ENCODE measurements around the gene USP25. TPM values are rescaled to one million over a fixed set of nuclear protein-coding genes. Genes with fewer than 3 reads are reported as not detected.

The USP25 gene
- total RNA-seq, 6 experiments from 2014 or later: 14.7 to 22.7 (median 18.7) TPM

DNA sequence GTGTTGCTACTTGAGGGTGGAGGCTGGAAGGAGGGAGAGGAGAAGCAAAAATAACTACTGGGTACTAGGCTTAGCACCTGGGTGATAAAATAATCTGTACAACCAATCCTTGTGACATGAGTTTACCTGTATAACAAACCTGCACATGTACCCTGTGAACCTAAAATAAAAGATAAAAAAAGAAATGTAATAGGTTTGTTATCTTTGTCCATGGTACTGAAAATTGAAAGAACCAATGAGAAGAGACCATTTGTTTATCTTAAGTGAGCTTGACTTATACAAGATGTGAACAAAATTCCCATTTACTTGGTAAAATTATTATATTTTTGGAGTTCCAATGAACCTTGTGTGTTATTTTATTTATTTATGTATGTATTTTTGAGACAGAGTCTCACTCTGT is 11.1 kb upstream of the USP25 start:
- DNase-seq: no peak
- Histone ChIP-seq H3K27me3 (no peaks in the 10 kb centered on the region), H3K9me3 (peaks cover 0 to under 1% (median 0%) of the 10 kb centered on the region in 4 donors), H3K27ac (no peak overlapping the region), H3K4me3 (no peak overlapping the region), H3K4me1 (peaks cover 0 to 4% (median 0%) of the 10 kb centered on the region in 4 donors), H3K36me3 (no peaks in the 10 kb centered on the region)
- intact Hi-C loops (cut with DNase I): no loop called here
- TF ChIP-seq POLR2A (IDR thresholded peaks at IDR 0.05): no peak
- TF ChIP-seq, protein P1, sequence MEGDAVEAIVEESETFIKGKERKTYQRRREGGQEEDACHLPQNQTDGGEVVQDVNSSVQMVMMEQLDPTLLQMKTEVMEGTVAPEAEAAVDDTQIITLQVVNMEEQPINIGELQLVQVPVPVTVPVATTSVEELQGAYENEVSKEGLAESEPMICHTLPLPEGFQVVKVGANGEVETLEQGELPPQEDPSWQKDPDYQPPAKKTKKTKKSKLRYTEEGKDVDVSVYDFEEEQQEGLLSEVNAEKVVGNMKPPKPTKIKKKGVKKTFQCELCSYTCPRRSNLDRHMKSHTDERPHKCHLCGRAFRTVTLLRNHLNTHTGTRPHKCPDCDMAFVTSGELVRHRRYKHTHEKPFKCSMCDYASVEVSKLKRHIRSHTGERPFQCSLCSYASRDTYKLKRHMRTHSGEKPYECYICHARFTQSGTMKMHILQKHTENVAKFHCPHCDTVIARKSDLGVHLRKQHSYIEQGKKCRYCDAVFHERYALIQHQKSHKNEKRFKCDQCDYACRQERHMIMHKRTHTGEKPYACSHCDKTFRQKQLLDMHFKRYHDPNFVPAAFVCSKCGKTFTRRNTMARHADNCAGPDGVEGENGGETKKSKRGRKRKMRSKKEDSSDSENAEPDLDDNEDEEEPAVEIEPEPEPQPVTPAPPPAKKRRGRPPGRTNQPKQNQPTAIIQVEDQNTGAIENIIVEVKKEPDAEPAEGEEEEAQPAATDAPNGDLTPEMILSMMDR (IDR thresholded peaks at IDR 0.05): no peak
- ATAC-seq: no peak

DNA sequence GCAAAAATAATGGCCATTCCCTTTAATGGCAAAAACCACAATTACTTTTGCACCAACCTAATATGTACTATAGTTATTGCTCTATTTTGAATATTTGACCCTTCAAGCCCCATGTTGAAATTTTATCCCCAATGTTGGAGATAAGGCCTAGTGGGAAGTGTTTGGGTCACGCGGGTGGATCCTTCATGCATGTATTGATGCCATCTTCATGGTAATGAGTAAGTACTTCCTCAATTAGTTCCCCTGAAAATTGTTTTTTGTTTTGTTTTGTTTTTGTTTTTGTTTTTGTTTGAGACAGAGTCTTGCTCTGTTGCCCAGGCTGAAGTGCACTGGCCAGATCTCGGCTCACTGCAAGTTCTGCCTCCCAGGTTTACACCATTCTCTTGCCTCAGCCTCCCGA is 9.8 kb upstream of the USP25 start:
- 94% methylated on average over 4 of the region's 4 CpGs for WGBS (ENCODE audit: insufficient coverage, low coverage, low lambda C conversion rate, missing lambda C conversion rate)

DNA sequence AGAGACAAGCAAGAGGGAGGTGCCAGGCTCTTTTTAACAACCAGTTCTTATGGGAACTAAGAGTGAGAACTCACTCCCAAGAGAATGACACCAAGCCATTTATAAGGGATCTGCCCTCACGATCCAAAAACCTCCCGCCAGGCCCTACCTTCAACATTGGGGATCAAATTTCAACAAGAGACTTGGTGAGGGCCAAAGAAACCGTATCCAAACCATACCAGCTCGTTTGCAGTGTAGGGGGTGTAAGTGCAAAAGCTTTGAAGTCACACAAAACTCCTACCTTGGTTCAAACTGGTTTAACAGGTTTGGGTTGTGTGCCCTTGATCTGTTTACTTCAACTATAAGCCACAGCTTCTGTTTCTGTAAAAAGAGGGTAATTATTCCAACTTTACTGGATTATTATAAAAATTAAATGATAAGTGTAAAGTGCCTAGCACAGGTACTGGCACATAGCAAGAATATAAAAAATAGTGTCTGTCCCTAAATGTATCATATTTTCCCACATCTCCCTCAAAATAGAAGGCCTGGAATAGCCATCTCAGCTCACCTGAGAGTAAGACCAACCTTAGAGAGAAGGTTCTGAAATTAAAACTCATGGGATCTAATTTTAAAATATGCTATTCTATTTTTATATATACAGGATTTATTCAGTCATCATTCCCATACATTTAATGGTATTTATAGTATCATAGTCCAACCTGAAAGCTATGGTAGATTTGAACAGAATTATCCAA is 7.0 kb upstream of the USP25 start:
- no peak overlapping the region for H3K27ac ChIP-seq
- no peak for DNase-seq
- WGBS (ENCODE audit: insufficient coverage, low coverage, low lambda C conversion rate, missing lambda C conversion rate): 59% methylated on average over 4 of the region's 4 CpGs

More for the DNA sequence above, 9.8 kb upstream of the USP25 start:
- no peaks in the 10 kb centered on the region for H3K27me3 ChIP-seq
- intact Hi-C loops (cut with DNase I): no loop called here
- no peak for TF ChIP-seq POLR2A (IDR thresholded peaks at IDR 0.05)
- TF ChIP-seq, protein P1 (IDR thresholded peaks at IDR 0.05): no peak
- no peak for ATAC-seq
- H3K4me1 ChIP-seq: no peaks in the 10 kb centered on the region
- no peak overlapping the region for H3K27ac ChIP-seq
- DNase-seq: no peak
- no peaks in the 10 kb centered on the region for H3K36me3 ChIP-seq
- no peaks in the 10 kb centered on the region for H3K9me3 ChIP-seq
- H3K4me3 ChIP-seq: no peak overlapping the region

DNA sequence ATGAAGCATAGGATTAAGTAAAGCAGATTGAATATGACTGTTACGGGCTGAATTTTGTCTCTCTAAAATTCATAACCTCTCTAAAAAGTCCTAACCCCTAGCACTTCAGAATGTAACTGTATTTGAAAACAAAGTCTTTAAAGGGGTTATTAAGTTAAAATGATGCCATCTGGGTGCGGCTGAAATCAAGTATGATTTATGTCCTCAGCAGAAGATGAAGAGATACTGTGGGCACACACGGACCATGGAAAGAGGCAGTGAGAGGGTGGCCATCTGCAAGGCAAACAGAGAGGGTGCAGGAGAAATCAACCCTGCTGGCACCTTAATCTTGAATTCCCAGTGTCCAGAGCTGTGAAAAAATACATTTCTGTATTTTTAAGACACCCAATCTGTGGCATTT is 3.8 kb upstream of the USP25 start:
- WGBS (ENCODE audit: insufficient coverage, low coverage, low lambda C conversion rate, missing lambda C conversion rate): 83% methylated on average over 3 of the region's 3 CpGs
- no peak for DNase-seq

More for the DNA sequence above, 7.0 kb upstream of the USP25 start:
- ATAC-seq: no peak
- intact Hi-C loops (cut with DNase I): no loop called here
- Histone ChIP-seq H3K27me3 (no peaks in the 10 kb centered on the region), H3K9me3 (no peaks in the 10 kb centered on the region), H3K4me3 (no peak overlapping the region), H3K36me3 (no peaks in the 10 kb centered on the region), H3K4me1 (no peaks in the 10 kb centered on the region)
- TF ChIP-seq, protein P1 (IDR thresholded peaks at IDR 0.05): no peak
- TF ChIP-seq POLR2A (IDR thresholded peaks at IDR 0.05): no peak

More for the DNA sequence above, 3.8 kb upstream of the USP25 start:
- H3K4me1 ChIP-seq: peaks cover 0 to 4% (median 0%) of the 10 kb centered on the region in 4 donors
- H3K27me3 ChIP-seq: no peaks in the 10 kb centered on the region
- intact Hi-C loops (cut with DNase I): no loop called here
- no peaks in the 10 kb centered on the region for H3K36me3 ChIP-seq
- no peak overlapping the region for H3K4me3 ChIP-seq
- ATAC-seq: no peak
- TF ChIP-seq POLR2A (IDR thresholded peaks at IDR 0.05): no peak
- TF ChIP-seq, protein P1 (IDR thresholded peaks at IDR 0.05): no peak
- no peak overlapping the region for H3K27ac ChIP-seq
- H3K9me3 ChIP-seq: no peaks in the 10 kb centered on the region
